OCI-LY3 (cell line): ENCODE data around the gene SPATA24.
A peak's percentile ranks its signal among the peaks of the same experiment; 100 is the strongest.

Source experiments
- H2AFZ ChIP-seq: fragments of 200-600, 300-600 bp; shearing (Covaris generic); 2 replicates; pipeline ENCODE4 v1.6.0; 2014; ENCODE audit warnings: antibody characterized with exemption, low read depth, low read length
- H3K27ac ChIP-seq: fragments of 200-600, 300-600 bp; sonication (generic); 2 replicates; pipeline ENCODE4 v1.5.1; 2014; ENCODE audit warnings: mild to moderate bottlenecking, low read length, moderate library complexity, mixed read lengths
- H3K27me3 ChIP-seq: fragments of 200-600, 300-600 bp; sonication (generic); 2 replicates; pipeline ENCODE4 v1.6.1; 2014; ENCODE audit warnings: low read depth, low read length, mixed read lengths
- H3K36me3 ChIP-seq: fragments of 200-600, 300-600 bp; sonication (generic); replicated peaks from 2 replicates; pipeline ENCODE3; 2014; ENCODE audit warnings: low read depth, low read length, mixed read lengths
- H3K4me1 ChIP-seq: fragments of 300-600, 200-600 bp; sonication (generic); 2 replicates; pipeline ENCODE4 v1.6.1; 2014; ENCODE audit warnings: low read length, mixed read lengths
- H3K4me2 ChIP-seq: fragments of 200-600, 300-600 bp; sonication (generic); 2 replicates; pipeline ENCODE4 v1.6.1; 2014; ENCODE audit warnings: low read length, mixed read lengths
- H3K4me3 ChIP-seq: fragments of 300-600, 200-600 bp; sonication (generic); 2 replicates; pipeline ENCODE4 v1.5.1; 2014; ENCODE audit warnings: antibody characterized with exemption, mild to moderate bottlenecking, low read length, moderate library complexity
- H3K79me2 ChIP-seq: fragments of 300-600, 200-600 bp; shearing (Covaris generic); 2 replicates; pipeline ENCODE4 v1.6.1; 2014; ENCODE audit warnings: mild to moderate bottlenecking, low read length, mixed read lengths
- H3K9ac ChIP-seq: fragments of 300-600, 200-600 bp; shearing (Covaris generic); 2 replicates; pipeline ENCODE4 v1.6.0; 2014; ENCODE audit warnings: mild to moderate bottlenecking, low read length, moderate library complexity
- H3K9me3 ChIP-seq: fragments of 200-600, 300-600 bp; shearing (Covaris generic); 2 replicates; pipeline ENCODE4 v1.6.1; 2014; ENCODE audit warnings: low read length, mixed read lengths; ENCODE audit not compliant: insufficient read depth
- H4K20me1 ChIP-seq: fragments of 200-600, 300-600 bp; sonication (generic); 2 replicates; pipeline ENCODE4 v1.6.1; 2016; ENCODE audit warnings: low read length, mixed read lengths; ENCODE audit not compliant: insufficient read depth
- EZH2phosphoT487 ChIP-seq: fragments of 200-600 bp; shearing (Covaris generic); IDR thresholded peaks from 2 replicates; pipeline ENCODE4 v1.6.1; 2018; ENCODE audit warnings: antibody characterized with exemption, mixed run types, low read depth
- TF ChIP-seq, protein P1 (sequence below): fragments of 200-600, 300-600 bp; sonication (generic); IDR thresholded peaks from 2 replicates; pipeline ENCODE4 v1.5.1; 2014; ENCODE audit warnings: antibody characterized with exemption, low read length, low read depth

The SPATA24 gene, protein sequence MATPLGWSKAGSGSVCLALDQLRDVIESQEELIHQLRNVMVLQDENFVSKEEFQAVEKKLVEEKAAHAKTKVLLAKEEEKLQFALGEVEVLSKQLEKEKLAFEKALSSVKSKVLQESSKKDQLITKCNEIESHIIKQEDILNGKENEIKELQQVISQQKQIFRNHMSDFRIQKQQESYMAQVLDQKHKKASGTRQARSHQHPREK

DNA sequence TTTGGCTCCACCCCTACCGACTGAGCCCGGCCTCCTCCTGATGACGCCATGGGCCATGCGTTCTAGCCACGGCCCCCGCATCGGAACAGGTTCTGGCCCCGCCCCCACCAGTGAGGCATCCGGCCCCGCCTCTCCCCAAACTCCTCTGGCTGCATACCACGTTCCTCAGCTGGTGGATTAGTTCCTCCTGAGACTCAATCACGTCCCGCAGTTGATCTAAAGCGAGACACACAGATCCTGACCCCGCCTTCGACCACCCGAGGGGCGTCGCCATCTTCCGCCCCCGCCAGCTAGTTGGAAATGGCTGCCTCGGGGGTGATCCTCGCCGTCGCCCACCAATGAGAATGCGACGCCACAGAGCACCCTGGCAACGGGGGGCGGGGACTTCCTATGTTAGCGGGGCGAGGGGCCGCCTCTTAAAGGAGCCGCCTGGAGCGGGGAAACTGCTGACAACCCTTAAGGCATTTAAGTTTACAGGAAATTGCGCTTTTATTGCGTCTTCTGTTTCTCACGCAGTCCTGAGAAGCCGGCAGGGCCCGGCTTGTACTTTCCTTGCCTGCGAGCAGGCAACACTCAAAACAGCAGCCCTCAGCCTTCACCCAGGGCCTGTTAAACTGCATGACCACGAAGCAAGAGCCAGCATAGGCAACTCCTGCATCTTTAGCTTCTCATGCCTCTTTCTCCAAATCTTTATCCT, at the start of gene SPATA24:
SPATA24 (minus strand) TSS at position 303 of the 697 bp plus-strand sequence; CDS start at position 274, 29 bp downstream.
- H3K79me2 ChIP-seq = no peaks in the 10 kb centered on the region
- peaks cover 57% of the 10 kb centered on the region for H3K4me1 ChIP-seq
- H2AFZ ChIP-seq = peak within 1 kb of the TSS; percentile 81
- no peaks in the 10 kb centered on the region for H3K9me3 ChIP-seq
- peak within 1 kb of the TSS; percentile 97 for H3K4me3 ChIP-seq
- H3K9ac ChIP-seq = peak within 1 kb of the TSS; percentile 70
- H3K27ac ChIP-seq = peak within 1 kb of the TSS; percentile 92
- no peak for TF ChIP-seq EZH2phosphoT487
- TF ChIP-seq, protein P1, sequence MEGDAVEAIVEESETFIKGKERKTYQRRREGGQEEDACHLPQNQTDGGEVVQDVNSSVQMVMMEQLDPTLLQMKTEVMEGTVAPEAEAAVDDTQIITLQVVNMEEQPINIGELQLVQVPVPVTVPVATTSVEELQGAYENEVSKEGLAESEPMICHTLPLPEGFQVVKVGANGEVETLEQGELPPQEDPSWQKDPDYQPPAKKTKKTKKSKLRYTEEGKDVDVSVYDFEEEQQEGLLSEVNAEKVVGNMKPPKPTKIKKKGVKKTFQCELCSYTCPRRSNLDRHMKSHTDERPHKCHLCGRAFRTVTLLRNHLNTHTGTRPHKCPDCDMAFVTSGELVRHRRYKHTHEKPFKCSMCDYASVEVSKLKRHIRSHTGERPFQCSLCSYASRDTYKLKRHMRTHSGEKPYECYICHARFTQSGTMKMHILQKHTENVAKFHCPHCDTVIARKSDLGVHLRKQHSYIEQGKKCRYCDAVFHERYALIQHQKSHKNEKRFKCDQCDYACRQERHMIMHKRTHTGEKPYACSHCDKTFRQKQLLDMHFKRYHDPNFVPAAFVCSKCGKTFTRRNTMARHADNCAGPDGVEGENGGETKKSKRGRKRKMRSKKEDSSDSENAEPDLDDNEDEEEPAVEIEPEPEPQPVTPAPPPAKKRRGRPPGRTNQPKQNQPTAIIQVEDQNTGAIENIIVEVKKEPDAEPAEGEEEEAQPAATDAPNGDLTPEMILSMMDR = no peak
- H4K20me1 ChIP-seq = no peaks in the 10 kb centered on the region
- peak within 1 kb of the TSS; percentile 99 for H3K4me2 ChIP-seq
- no peaks in the 10 kb centered on the region for H3K27me3 ChIP-seq
- H3K36me3 ChIP-seq = no peaks in the 10 kb centered on the region

DNA sequence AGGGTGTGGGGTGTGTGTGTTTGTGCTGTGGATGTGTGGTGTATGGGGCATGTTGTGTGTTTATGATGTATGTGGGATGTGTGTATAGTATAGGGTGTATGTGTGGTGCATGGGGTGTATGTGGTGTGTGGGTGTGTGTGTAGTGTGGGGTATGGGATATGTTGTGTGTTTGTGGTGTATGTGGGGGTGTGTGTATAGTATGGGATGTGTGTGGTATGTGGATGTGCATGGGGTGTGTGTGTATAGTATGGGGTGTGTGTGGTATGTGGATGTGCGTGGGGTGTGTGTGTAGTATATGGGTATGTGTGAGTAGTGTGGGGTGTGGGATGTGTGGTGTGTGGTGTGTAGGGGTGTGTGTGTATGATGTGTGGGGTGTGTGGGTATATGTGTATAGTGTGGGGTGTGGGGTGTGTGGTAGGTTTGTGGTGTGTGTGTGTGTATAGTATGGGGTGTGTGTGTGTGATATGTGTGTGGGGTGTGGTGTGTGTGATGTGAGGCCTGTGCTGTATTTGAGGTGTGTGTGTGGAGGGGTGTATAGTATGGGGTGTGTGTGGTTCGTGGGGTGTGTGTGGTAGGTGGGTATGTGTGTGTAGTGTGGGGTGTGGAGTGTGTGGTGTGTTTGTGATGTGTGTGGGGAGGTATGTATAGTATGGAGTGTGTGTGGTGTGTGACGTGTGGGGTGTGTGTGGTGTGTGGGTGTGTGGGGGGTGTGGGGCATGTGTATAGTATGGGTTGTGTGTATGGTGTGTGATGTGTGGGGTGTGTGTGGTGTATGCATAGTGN, 48.2 kb upstream of the SPATA24 start:
- no peaks in the 10 kb centered on the region for H3K79me2 ChIP-seq
- H4K20me1 ChIP-seq = no peaks in the 10 kb centered on the region
- TF ChIP-seq, protein P1 = no peak
- no peak for TF ChIP-seq EZH2phosphoT487
- H3K4me2 ChIP-seq = no peak overlapping the region
- H3K9ac ChIP-seq = no peak overlapping the region
- H3K4me1 ChIP-seq = peaks cover 38% of the 10 kb centered on the region
- H3K4me3 ChIP-seq = no peak overlapping the region
- H2AFZ ChIP-seq = no peak overlapping the region
- H3K27me3 ChIP-seq = no peaks in the 10 kb centered on the region
- no peaks in the 10 kb centered on the region for H3K36me3 ChIP-seq
- H3K9me3 ChIP-seq = no peaks in the 10 kb centered on the region
- H3K27ac ChIP-seq = no peak overlapping the region

DNA sequence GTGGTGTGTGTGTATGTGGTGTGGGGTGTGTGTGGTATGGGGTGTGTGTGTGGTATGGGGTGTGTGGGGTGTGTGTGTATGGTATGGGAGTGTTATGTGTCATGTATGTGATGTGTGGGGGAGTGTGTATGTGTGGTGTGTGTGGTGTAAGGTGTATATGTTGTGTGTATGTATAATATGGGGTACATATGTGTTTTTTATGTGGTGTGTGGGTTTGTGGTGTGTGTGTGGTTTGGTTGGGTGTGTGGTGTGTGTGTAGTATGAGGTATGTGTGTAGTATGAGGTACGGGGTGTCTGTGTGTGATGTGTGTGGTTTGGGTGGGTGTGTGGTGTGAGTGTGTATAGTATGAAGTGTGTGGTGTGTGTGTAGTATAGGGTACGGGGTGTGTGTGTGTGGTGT, 47.3 kb upstream of the SPATA24 start:
- no peak overlapping the region for H3K4me2 ChIP-seq
- no peaks in the 10 kb centered on the region for H3K79me2 ChIP-seq
- H3K9ac ChIP-seq = no peak overlapping the region
- H4K20me1 ChIP-seq = no peaks in the 10 kb centered on the region
- no peak overlapping the region for H3K27ac ChIP-seq
- no peak overlapping the region for H3K4me3 ChIP-seq
- TF ChIP-seq, protein P1 = no peak
- TF ChIP-seq EZH2phosphoT487 = no peak
- H2AFZ ChIP-seq = no peak overlapping the region
- H3K9me3 ChIP-seq = no peaks in the 10 kb centered on the region
- no peaks in the 10 kb centered on the region for H3K36me3 ChIP-seq
- H3K4me1 ChIP-seq = peaks cover 38% of the 10 kb centered on the region
- H3K27me3 ChIP-seq = no peaks in the 10 kb centered on the region
